ENCODE measurements around the gene UPF3B. TPM values are rescaled to one million over a fixed set of nuclear protein-coding genes. Genes with fewer than 3 reads are reported as not detected.
"Not testable (repeated sequence)": the region's sequence is repeated elsewhere in the genome, so short reads cannot be mapped to it uniquely, and the experiment has no call there.

UPF3B gene
- total and polyA plus RNA-seq, 10 of the 15 experiments (the other 5 are each of a cell fraction or from before 2014, with no cell fraction given) = 5.7 to 35.3 (median 22.1) TPM

DNA sequence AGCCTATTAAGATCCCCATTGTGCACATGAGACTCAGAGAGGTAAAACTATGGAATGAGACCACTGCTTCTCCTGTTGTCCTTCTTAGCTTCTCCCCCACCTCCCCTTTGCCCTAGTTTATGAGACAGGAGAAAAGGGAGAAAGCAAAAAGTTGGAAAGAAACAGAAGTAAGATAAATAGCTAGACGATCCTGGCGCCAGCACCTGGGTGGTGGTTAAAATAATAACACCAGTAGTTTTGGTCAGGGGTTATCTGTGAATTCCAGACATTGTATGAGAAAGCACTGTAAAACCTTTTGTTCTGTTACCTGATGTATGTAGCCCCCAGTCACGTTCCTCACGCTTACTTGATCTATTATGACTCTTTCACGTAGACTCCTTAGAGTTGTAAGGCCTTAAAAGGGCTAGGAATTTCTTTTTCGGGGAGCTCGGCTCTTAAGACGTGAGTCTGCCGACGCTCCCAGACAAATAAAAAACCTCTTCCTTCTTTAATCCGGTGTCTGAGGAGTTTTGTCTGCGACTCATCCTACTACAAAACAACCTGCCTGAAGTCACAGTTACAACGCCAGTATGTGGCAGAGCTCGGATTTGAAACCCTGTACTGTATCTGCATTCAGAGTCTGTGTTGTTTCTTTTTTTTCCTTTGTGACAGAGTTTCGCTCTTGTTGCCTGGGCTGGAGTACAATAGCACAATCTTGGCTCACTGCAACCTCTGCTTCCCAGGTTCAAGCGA lies 39.4 kb upstream of the UPF3B start:
- H3K4me2 ChIP-seq (ENCODE audit: control insufficient read depth, insufficient read depth); H3K79me2 ChIP-seq (ENCODE audit: control insufficient read depth, insufficient read depth, low read length); H4K20me1 ChIP-seq (ENCODE audit: control insufficient read depth, insufficient read depth); H3K9me3 ChIP-seq (replicated peaks; ENCODE audit: control insufficient read depth, insufficient read depth, low read length); H3K27ac ChIP-seq (ENCODE audit: control insufficient read depth, insufficient read depth); RAD21 ChIA-PET (ENCODE audit: unreplicated experiment); BruUV-seq (replicated peaks); H3K4me3 ChIP-seq; H3K27me3 ChIP-seq (replicated peaks in 1 of 2; ENCODE audit: control insufficient read depth in 2 of 2, insufficient read depth in 2 of 2, low read length in 1 of 2); H3K4me1 ChIP-seq (ENCODE audit: control insufficient read depth, insufficient read depth, low read length); H2AFZ ChIP-seq (ENCODE audit: control insufficient read depth, low read depth, low read length); FAIRE-seq; H3K9ac ChIP-seq (ENCODE audit: control insufficient read depth, insufficient read depth, low read length); intact Hi-C loops (cut with micrococcal nuclease; ENCODE audit: unreplicated experiment); DNase-seq (ENCODE audit: low read depth, low spot score); ATAC-seq; POLR2A ChIA-PET; H3K36me3 ChIP-seq (ENCODE audit: control insufficient read depth in 2 of 2, insufficient read depth in 2 of 2, low read length in 1 of 2); in situ Hi-C loops (cut with MboI): not testable (repeated sequence)
- ChIA-PET SMC1A (ENCODE audit: uncharacterized antibody, unreplicated experiment) (interaction anchor here (0.6 to 0.7 kb wide), 2 partner anchors 398 to 1056 kb away, joined by 3 read pairs; no protein-coding TSS in a partner anchor), CTCF (interaction anchor here (0.7 to 1.2 kb wide), 2 partner anchors 9 to 13 kb away, joined by 3 read pairs; no protein-coding TSS in a partner anchor)
- 42% methylated on average over 16 of the region's 16 CpGs for WGBS (ENCODE audit: insufficient coverage, insufficient replicate concordance, low lambda C conversion rate, missing lambda C conversion rate)

DNA sequence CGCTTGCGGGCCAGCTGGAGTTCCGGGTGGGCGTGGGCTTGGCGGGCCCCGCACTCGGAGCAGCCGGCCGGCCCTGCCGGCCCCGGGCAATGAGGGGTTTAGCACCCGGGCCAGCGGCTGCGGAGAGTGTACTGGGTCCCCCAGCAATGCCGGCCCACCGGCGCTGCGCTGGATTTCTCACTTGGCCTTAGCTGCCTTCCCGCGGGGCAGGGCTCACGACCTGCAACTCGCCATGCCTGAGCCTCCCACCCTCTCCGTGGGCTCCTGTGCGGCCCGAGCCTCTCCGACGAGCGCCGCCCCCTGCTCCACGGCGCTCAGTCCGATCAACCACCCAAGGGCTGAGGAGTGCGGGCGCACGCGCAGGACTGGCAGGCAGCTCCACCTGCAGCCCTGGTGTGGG lies 37.9 kb upstream of the UPF3B start:
- SMC1A ChIA-PET (ENCODE audit: uncharacterized antibody, unreplicated experiment); H3K36me3 ChIP-seq (ENCODE audit: control insufficient read depth in 2 of 2, insufficient read depth in 2 of 2, low read length in 1 of 2); H2AFZ ChIP-seq (ENCODE audit: control insufficient read depth, low read depth, low read length); H3K27ac ChIP-seq (ENCODE audit: control insufficient read depth, insufficient read depth); H3K9ac ChIP-seq (ENCODE audit: control insufficient read depth, insufficient read depth, low read length); H3K4me3 ChIP-seq; intact Hi-C loops (cut with micrococcal nuclease; ENCODE audit: unreplicated experiment); RAD21 ChIA-PET (ENCODE audit: unreplicated experiment); ATAC-seq; H3K4me1 ChIP-seq (ENCODE audit: control insufficient read depth, insufficient read depth, low read length); H3K9me3 ChIP-seq (replicated peaks; ENCODE audit: control insufficient read depth, insufficient read depth, low read length); BruUV-seq (replicated peaks); POLR2A ChIA-PET; H3K4me2 ChIP-seq (ENCODE audit: control insufficient read depth, insufficient read depth); CTCF ChIA-PET; H3K27me3 ChIP-seq (replicated peaks in 1 of 2; ENCODE audit: control insufficient read depth in 2 of 2, insufficient read depth in 2 of 2, low read length in 1 of 2); FAIRE-seq; H4K20me1 ChIP-seq (ENCODE audit: control insufficient read depth, insufficient read depth); H3K79me2 ChIP-seq (ENCODE audit: control insufficient read depth, insufficient read depth, low read length); DNase-seq (ENCODE audit: low read depth, low spot score); in situ Hi-C loops (cut with MboI): not testable (repeated sequence)
- WGBS (ENCODE audit: insufficient coverage, insufficient replicate concordance, low lambda C conversion rate, missing lambda C conversion rate) = 86% methylated on average over 17 of the region's 36 CpGs
